ENCODE data around the gene GPS1.

GPS1 gene

GRCh38 chr17:82080789-82081464 is 29.2 kb downstream of the GPS1 start:
- DNase-seq = no peak

DNA sequence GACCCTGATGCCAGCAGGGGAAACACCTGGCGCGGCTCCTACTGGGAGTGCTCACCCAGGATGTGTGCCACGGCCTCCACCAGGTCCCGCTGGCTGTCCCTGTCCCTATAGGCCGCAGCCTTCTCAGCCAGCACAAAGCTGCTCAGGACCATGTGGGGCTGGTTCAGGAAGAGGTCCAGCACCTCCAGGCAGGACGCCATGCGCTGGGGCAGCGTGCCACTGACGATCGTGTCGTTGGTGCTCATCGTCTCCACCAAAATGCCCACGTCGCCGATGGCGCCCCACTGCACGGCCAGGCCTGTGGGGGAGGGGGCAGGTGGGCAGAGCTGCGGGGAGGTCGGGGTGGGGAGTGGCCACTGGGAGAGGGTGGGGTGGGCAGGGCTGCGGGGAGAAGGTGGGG is 29.8 kb downstream of the GPS1 start:
- no peak for DNase-seq

DNA sequence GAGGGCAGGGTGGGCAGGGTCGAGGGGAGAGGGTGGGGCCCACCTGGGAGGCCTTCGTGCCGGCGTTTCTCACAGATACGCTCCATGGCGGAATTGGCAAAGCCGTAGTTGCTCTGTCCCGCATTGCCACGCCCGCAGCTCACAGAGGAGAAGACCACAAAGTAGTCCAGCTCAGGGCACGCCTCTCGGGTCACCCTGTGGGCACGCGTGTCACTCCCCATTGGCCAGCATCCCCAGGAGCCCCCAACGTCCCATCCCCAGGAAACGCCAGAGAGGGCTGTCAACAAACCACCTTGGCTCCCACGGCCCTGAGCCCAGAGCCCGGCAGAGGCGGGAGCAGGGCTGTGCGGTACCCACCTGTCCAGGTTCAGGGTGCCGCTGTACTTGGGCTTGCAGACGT is 30.3 kb downstream of the GPS1 start:
- no peak for DNase-seq

DNA sequence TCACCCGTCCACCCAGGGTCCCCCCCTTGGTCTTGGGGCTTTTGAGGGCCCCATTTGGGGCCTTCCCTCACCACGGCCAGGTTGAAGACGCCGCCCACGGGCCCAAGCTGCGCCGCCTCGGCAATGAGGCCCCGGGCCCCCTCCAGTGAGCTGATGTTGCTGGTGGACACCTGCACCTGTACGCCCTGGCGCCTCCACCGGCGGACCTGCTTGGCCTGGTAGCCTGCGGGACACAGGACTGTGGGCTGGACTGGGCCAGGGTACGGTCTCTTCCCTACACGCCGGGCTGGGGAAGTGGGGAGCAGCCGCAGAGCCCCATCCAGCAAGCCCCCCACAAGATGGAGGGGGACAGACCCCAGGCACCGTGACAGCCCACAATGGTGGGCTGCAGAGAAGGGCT is 30.8 kb downstream of the GPS1 start:
- DNase-seq = no peak

DNA sequence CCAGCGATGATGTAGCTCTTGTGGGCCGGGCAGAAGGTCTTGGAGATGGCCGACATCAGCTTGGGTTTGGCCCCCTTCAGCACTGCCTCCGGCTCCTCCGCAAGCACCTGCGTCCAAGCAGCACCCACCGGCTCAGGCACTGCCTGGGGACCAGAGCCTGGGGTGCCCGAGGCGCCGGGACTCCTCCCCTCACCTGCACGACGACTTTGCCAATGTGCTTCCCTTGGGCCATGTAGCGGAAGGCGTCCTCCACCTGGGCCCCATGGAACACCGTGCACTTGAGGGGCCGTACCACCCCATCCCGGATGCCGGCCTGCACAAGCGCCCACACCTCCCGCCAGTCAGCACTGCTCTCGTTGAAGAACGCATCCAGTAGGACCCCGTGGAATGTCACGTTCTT is 31.3 kb downstream of the GPS1 start:
- no peak for DNase-seq

DNA sequence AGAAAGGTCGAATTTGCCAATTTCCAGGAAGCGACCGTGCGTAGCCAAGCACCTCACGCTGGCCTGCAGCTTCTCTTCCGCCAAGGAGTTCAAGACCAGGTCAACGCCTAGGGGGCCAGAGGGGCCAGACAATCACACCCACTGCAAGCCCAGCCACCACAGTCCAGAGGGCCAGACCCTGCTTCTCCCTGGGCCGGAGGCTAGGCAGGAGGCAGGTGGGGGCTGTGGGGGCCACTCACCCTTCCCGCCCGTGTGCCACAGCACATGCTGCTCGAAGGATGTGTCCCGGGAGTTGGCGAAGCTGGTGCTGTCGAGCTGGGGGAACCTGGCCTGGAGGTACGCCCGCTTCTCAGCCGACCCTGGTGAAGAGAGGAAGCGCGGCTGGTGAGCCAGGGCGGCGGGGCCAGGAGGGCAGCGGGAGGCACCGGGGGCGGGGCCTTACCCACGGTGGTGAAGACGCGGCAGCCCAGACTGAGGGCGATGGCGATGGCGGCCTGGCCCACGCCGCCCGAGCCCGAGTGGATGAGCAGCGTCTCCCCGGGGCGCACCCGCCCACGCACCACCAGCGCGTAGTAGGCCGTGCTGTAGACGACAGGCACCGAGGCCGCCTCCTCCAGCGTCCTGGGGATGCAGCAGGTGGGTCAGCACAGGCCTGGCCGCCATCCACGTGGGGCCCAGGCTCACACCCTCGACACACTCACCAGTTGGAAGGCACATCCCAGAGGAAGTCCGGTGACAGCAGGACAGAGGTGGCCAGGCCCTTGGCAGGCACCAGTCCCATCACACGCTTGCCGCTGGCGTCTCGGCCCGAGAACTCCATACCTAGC is 32.0 kb downstream of the GPS1 start:
- no peak for DNase-seq

DNA sequence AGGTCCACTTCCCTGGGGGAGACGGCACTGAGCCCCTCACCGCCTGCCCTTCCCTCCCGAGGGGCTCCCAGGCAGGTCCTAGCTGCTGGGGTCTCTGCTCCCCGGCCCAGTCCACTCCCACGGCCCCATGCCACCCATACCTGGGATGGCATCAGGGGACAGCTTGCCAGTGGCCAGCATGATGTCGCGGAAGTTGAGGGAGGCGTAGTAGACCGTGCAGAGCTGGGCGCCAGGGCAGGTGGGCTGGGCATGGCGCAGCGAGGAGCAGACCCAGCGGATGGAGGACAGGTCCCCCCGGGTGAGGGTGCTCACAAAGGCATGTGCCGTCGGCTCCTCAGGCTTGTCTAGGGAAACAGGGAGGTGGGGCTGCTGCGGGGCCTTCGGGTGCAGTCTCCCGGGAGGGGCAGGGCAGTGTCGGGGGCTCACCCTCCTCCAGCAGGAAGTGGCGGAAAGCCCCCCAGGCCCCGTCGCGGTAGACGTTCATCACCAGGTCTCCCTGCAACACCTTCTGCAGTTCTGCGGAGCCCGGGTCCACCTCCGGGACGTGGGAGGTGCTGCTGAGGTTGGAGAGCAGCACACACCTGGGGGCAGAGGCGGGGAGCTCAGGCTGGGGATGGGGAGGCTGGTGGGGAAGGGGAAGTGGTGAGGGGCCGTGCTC is 32.8 kb downstream of the GPS1 start:
- no peak for DNase-seq

GRCh38 chr17:82085031-82085861 is 33.5 kb downstream of the GPS1 start:
- no peak for DNase-seq

DNA sequence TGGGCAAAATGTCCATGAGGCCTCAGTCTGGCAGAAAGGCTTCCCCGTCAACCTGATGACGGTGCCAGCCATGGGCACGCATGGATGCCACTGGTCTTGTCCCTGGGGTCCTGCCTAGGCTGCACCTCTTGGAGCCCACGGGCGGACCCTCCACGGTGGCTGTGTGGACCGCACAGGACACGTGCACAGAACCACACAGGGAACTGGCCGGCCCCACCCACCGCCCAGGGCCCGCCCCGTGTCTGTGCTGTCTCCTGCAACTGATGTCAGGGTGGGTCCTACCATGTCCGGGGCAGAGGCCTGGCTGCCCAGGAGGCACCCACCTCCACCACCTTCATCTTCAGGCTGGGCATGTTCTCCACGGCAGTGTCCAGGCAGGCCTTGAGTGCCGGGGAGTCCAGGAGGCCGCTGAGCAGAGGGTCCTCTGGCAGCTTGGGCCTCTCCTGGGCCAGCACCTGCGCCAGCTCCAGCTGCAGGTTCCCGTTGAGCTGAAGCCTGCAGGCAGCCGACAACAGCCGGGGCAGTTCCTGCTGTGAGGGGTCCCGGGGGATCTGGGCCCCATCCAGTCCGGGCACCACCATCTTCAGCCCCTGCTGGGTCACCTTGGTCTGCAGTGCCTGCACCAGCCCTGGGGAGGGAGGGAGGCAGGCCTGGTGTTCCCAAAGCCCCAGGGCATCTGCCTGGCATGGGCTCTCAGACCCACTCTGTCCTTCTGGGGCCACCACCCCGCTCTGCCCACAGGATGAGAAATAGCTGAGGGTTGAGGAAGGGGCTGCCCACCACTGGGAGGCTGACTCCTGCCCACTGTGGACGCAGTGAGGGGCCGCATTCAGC is 34.5 kb downstream of the GPS1 start:
- DNase-seq = no peak

DNA sequence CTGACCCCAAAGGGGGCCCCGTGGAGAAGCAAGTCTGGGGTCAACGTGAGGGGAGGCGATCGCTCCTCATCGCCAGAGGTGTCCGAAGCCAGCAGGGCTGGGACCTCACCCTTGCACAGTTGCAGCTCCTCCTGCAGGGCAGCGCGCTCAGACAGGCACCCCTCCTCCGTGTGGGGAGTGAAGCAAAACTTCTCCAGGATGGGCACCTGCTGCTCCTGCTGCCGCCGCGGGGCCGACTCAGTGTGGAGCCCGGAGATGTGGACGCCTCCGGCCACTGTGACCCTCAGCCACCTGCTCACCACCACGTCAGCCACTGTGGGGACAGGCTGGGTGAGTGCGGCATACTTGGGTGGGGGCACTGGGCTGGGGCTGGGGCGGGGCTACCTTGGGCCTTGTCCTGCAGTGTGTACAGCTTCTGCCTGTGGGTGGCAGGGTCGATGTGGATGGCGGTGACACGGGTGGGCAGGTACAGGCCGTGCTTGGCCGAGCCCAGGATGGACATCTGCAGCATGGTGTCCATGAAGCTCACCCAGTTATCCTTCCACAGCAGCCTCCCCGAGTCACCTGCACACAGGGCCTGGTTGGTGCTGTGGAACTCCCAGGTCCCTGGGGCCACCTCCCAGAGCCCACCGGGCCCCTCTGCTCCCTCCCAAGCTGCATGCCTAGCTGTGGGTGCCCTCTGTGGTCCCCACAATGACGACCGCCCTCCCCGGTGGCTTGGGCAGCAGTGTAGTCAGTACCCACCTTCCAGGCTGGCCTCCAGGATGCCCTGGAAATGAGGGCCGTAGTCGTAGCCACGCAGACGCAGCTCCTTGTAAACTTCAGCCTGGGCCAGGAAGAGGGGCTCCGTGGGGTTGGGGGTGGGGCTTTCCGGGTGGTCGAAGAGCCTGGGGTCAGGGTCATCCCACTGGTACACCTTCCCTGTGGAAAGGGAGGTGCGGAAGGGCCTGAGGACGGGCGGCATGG is 35.5 kb downstream of the GPS1 start:
- no peak for DNase-seq

DNA sequence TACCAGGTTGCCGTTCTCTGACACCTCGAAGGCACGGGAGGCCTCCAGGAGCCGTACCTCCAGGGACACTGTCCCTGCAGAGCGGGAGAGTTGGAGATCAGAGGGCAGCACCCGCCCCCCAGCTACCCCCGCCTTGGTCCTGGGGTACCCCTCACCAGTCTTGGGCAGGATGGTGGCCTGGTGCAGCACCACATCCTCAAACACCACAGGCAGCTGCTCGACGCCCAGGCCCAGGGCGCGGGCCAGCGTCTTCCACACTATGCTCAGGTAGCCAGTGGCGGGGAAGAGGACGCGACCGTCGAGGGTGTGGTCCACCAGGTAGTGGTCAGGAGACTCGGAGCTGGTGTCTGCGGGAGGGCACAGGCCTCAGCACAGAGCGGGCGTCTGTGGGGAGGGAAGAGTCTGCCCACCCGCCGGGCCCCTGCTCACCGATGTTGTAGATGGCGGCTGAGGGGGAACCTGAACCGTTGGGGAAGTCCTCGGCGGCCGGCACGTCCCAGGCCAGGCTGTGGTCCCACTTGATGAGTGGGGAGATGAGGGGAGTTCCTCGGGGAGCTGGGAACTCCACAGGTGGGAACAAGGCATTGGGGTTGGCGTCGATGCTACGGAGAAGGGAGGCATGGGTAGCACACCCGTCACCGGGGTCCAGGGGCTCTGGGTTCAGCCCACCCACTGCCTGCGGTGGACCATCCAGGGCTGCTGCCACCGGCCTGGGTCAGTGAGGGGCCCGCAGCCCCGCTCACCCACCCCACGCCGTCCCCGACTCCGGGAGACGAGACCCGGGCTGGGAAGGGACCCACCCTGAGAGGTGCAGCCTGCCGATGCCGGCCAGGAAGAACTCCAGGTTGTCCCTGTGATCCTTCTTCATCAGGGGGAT is 36.5 kb downstream of the GPS1 start:
- no peak for DNase-seq

DNA sequence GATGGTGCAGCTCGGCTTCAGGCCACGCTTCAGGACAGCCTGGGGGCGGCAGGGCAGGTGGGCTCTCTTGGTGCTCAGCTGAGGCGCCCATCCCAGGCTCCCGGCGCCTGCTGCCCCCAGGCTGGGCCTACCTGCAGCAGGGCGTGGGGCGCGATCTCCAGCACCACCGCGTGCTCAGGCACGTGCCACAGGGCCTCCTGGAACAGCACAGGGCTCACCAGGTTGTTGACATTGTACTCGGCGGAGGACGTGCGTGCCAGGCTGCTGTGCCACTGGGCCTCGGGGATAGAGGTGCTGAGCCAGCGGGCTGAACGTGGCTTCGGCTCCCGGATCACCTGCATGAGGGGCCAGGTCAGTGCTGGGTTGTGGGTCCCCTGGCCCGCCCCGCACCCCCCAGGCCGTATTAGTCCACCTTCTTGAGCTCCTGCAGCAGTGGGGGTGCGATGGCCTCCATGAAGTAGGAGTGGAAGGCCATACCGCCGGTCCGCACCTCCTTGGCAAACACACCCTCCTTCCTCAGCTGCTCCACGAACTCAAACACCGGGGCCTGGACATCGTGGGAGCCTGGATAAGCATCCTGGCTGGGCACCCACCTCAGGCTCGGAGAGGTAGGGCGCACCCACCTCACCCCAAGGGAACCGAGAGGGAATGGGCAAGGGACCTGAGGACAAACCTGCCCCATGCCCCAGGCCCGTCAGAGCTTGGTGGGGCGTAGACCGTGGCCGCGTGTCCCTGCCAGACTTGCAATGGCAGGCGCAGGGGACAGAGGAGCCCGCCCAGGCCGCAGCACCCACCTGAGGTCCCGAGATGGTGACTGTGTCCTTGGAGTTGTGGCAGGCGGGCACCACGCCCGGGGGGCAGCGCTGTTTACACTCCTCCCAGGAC is 37.4 kb downstream of the GPS1 start:
- no peak for DNase-seq

- DNase-seq = no peak
Observed at GRCh38 chr17:82089723-82090548, 38.2 kb downstream of the GPS1 start.

- no peak for DNase-seq
Observed at GRCh38 chr17:82090549-82091263, 39.0 kb downstream of the GPS1 start.

- no peak for DNase-seq
Observed at GRCh38 chr17:82091264-82092066, 39.8 kb downstream of the GPS1 start.

DNA sequence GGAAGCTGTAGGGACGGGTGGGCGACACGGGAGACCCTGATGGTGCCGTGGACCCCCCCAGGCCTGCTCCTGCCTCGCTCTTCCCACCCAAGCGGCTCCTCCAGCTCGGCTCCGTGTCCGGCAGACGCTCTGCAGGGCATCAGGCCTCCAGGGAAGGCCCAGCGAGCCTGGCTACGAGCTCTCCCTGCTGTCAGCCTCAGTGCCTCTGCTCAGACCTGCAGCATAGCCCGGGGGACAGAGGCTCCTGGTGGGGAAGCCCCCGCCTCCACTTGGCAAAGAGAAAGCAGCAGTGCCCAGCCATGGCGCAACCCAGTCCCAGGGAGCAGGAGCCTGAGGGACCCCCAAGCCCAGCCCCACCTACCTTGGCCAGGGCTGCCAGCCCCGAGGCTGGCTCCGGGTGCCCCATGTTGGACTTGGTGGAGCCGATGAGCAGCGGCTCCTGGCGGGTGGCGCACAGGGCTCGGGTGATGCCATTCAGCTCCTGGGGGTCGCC is 40.4 kb downstream of the GPS1 start:
- DNase-seq = no peak
